Kidney epithelial cell (primary cell): Measurements from ENCODE around the gene TFF3. TPM values are rescaled to one million over a fixed set of nuclear protein-coding genes. Genes with fewer than 3 reads are reported as not detected.

Experiments used
- DNase-seq: peaks from one replicate; pipeline ENCODE4 v3.0.0-alpha.2; 2010; ENCODE audit warnings: low read depth
- H3K27me3 ChIP-seq: 2 replicates; pipeline ENCODE4 v1.6.0; 2011; ENCODE audit warnings: low read length; ENCODE audit not compliant: control insufficient read depth, insufficient read depth
- H3K36me3 ChIP-seq: 2 replicates; pipeline ENCODE4 v1.5.1; 2011; ENCODE audit warnings: low read length; ENCODE audit not compliant: control insufficient read depth, insufficient read depth
- H3K4me3 ChIP-seq: 2 replicates; pipeline ENCODE4 v1.5.1; 2011; ENCODE audit warnings: low read depth, mild to moderate bottlenecking, control low read depth, low read length
- CTCF ChIP-seq: IDR thresholded peaks from 2 replicates; pipeline ENCODE4 v1.5.1; 2011; ENCODE audit warnings: mild to moderate bottlenecking, moderate library complexity, low read length, control low read depth, inconsistent platforms; ENCODE audit not compliant: insufficient read depth, poor library complexity, severe bottlenecking
- total RNA-seq: library from RNA; depleted of rRNA; stranded (reverse); fragments of >200 nt; gene quantifications from 2 replicates; pipeline ENCODE4 v1.2.3, GENCODE V29; 2015

Gene TFF3
- total RNA-seq, 1 donor from 2014 or later, result 0.17 TPM

- no peak overlapping the region for H3K4me3 ChIP-seq
- no peak for TF ChIP-seq CTCF
- H3K27me3 ChIP-seq, result peaks cover 6% of the 10 kb centered on the region
- no peak for DNase-seq
- no peaks in the 10 kb centered on the region for H3K36me3 ChIP-seq
Measured at GRCh38 chr21:42317341-42317741, 2.1 kb upstream of the TFF3 start.

- no peak for DNase-seq
Measured at GRCh38 chr21:42316891-42317290, 1.7 kb upstream of the TFF3 start.

GRCh38 chr21:42314616-42315295 is 453 bp downstream of the TFF3 start:
- H3K36me3 ChIP-seq, result no peaks in the 10 kb centered on the region
- no peak for TF ChIP-seq CTCF
- peaks cover 9% of the 10 kb centered on the region for H3K27me3 ChIP-seq
- H3K4me3 ChIP-seq, result no peak overlapping the region
- no peak for DNase-seq

More at GRCh38 chr21:42316891-42317290, 1.7 kb upstream of the TFF3 start:
- Histone ChIP-seq H3K36me3 (no peaks in the 10 kb centered on the region), H3K27me3 (peaks cover 6% of the 10 kb centered on the region), H3K4me3 (no peak overlapping the region)
- no peak for TF ChIP-seq CTCF

- Histone ChIP-seq H3K36me3 (no peaks in the 10 kb centered on the region), H3K4me3 (no peak overlapping the region), H3K27me3 (peaks cover 12% of the 10 kb centered on the region)
- TF ChIP-seq CTCF, result no peak
- no peak for DNase-seq
Measured at GRCh38 chr21:42313501-42313969, 1.7 kb downstream of the TFF3 start.

GRCh38 chr21:42312626-42313104 is 2.5 kb downstream of the TFF3 start:
- no peak for DNase-seq
- no peak for TF ChIP-seq CTCF
- H3K27me3 ChIP-seq, result peaks cover 16% of the 10 kb centered on the region

More at GRCh38 chr21:42312626-42313104, 2.5 kb downstream of the TFF3 start:
- H3K4me3 ChIP-seq, result no peak overlapping the region
- no peaks in the 10 kb centered on the region for H3K36me3 ChIP-seq
